Testis (tissue), 2 donors: ENCODE measurements around the gene EXD2.

Experiments
- CTCF ChIP-seq, 3 experiments: fragments of 450-650 bp in 2 of 3; fragments of 200-600 bp in 1 of 3; sonication (generic) in 1 of 3; IDR thresholded peaks; one replicate each; pipeline ENCODE4 v1.5.1; 2016 to 2019; ENCODE audit warnings: antibody characterized with exemption in 3 of 3, mild to moderate bottlenecking in 2 of 3, moderate library complexity in 1 of 3
- POLR2A ChIP-seq: fragments of 450-650 bp; IDR thresholded peaks from one replicate; pipeline ENCODE4 v1.6.1; 2017; ENCODE audit warnings: antibody characterized with exemption, mild to moderate bottlenecking, moderate library complexity

DNA sequence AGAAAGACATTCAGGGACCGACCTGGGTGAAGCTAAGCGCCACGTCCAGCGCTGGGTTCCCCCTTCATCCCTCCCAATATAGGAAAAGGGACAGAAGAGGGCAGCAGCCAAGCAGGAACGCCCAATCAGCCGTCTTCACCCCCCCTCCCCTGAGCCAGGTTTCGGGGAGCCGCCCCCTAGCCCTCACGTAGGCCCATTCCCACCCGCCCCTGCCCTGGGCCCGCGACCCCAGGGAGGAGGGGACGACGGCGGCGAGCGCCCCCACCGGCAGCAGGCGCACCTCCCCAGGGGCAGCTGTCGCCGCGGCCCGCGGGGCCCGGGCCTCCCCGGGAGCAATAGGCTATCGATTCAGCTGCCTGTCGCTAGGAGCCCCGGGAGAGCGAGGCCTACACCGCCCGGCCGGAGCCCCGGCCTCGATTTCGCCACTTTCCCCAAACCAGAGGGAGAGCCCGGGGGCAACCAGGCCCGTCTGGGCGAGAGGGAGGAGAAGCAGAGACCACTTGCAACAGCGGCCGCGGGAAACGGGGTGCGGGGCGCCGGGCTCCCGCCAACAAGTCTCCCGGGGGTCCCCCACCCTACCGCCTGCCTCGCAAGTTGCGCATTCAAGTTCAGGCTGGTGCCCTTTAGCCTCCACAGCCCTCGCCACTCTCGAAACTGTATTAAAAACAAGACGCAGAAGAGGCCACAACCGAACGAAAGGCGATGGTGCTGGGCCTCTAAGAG lies 39.7 kb upstream of the EXD2 start:
- TF ChIP-seq POLR2A (no peak), CTCF (IDR thresholded peaks at IDR 0.05) (peak in 2 of 3 experiments; percentile 12 to 55)
